ENCODE data around the gene STRN.
A peak's percentile ranks its signal among the peaks of the same experiment; 100 is the strongest.
"Not testable (repeated sequence)": the region's sequence is repeated elsewhere in the genome, so short reads cannot be mapped to it uniquely, and the experiment has no call there.

STRN gene

DNA sequence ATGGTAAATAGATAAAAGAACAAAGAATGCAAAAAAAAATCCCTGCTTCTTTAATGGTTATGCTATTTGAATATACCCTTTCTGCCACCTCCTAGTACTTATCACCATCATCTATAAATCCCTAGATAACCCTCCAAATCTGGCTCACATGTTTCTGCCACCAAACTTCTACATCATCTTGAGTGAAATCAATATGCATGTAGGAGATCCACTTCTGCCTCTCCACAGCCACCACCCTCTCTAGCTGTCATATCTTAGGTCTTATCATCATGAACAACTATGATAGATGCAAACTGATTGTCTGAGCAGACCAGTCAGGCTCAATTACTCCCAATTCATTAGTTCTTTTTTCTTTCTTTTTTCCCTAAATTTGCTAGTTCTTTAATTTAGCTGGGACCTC lies 55.3 kb downstream of the STRN start:
- Histone ChIP-seq H3K79me2 (ENCODE audit: control insufficient read depth, insufficient read depth, low read length, unreplicated experiment) (no peaks in the 10 kb centered on the region), H3K4me3 (ENCODE audit: low read depth, low read length) (no peak overlapping the region), H3K36me3 (ENCODE audit: insufficient read depth, low read length) (peaks cover 4% of the 10 kb centered on the region; the same call in 1 of the 2 replicates), H3K4me1 (ENCODE audit: control insufficient read depth, insufficient read depth, low read length, unreplicated experiment) (peaks cover 13% of the 10 kb centered on the region), H3K27me3 (ENCODE audit: insufficient read depth, low read length) (no peaks in the 10 kb centered on the region), H2AFZ (ENCODE audit: low read length, unreplicated experiment) (no peak overlapping the region), H3K27ac (ENCODE audit: low read depth, low read length) (no peak overlapping the region)

DNA sequence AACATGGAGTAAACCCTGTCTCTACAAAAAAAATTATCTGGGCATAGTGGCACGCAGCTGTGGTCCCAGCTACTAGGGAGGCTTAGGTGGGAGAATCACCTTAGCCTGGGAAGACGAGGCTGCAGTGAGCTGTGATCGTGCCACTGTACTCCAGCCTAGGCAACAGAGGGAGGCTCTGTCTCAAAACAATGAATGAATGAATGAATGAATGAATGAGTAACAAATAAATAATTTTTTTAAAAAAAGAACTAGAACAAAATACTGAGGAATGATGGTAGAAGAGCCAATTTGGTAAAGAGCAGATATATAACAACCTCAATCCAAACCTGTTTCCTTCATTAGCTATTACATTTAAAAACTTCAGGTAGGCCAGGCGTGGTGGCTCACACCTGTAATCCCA lies 60.1 kb downstream of the STRN start:
- Histone ChIP-seq H3K27me3 (ENCODE audit: insufficient read depth, low read length) (no peaks in the 10 kb centered on the region), H3K79me2 (ENCODE audit: control insufficient read depth, insufficient read depth, low read length, unreplicated experiment) (no peaks in the 10 kb centered on the region), H3K4me1 (ENCODE audit: control insufficient read depth, insufficient read depth, low read length, unreplicated experiment) (no peaks in the 10 kb centered on the region), H3K27ac (ENCODE audit: low read depth, low read length) (no peak overlapping the region), H3K4me3 (ENCODE audit: low read depth, low read length) (no peak overlapping the region), H3K36me3 (ENCODE audit: insufficient read depth, low read length) (no peaks in the 10 kb centered on the region; the same call in 1 of the 2 replicates), H2AFZ (ENCODE audit: low read length, unreplicated experiment) (no peak overlapping the region)

DNA sequence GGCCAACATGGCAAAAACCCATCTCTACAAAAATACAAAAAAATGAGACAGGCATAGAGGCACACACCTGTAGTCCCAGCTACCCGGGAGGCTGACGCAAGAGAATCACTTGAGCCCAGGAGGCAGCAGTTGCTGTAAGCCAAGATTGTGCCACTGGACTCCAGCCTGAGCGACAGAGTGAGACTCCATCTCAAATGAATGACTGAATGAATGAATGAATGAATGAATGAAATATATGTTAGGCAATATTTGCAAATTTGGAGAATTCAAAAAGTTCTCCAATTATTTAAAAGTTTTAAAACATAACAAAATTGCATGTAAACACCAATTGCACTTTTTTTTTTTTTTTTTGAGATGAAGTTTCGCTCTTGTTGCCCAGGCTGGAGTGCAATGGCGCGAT lies 61.7 kb downstream of the STRN start:
- no peaks in the 10 kb centered on the region; the same call in 1 of the 2 replicates for H3K36me3 ChIP-seq (ENCODE audit: insufficient read depth, low read length)
- H3K4me3 ChIP-seq (ENCODE audit: low read depth, low read length) = no peak overlapping the region
- no peak overlapping the region for H3K27ac ChIP-seq (ENCODE audit: low read depth, low read length)
- H2AFZ ChIP-seq (ENCODE audit: low read length, unreplicated experiment) = no peak overlapping the region
- H3K79me2 ChIP-seq (ENCODE audit: control insufficient read depth, insufficient read depth, low read length, unreplicated experiment) = no peaks in the 10 kb centered on the region
- H3K4me1 ChIP-seq (ENCODE audit: control insufficient read depth, insufficient read depth, low read length, unreplicated experiment) = no peaks in the 10 kb centered on the region
- H3K27me3 ChIP-seq (ENCODE audit: insufficient read depth, low read length) = no peaks in the 10 kb centered on the region

DNA sequence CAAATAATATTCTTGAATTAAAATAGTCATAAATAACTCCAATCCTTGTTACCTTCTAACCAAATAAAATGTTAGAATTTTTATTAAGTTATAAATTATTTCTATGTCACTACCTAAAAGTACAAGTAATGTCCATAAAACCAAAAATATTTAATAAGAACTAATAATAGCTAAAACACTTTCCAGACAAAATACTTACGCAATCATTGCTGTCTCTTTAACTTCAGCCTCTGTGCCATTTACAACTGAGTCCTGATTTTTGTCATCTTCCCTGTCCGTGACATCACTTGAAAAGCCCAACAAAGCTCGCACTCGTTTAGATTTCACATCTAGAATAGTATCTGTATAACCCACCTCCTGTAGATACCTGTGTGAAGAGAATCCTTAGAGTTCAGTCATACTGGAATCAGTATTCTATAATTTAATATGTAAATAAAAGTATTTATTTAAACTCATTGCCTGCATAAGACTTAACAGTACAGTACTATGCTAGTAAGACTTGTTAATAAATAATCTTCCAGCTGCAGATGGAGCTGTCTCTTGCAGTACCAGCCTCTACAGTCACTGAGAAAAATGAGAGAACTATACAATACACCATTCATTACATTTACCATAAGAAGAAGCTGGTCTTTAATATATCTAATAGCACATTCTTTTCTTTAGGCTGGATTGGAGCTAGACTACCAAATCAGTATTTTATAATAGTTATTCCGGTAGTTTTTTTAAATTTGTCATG lies 63.8 kb downstream of the STRN start:
- H3K4me1 ChIP-seq (ENCODE audit: control insufficient read depth, insufficient read depth, low read length, unreplicated experiment) = no peaks in the 10 kb centered on the region
- H3K27me3 ChIP-seq (ENCODE audit: insufficient read depth, low read length) = no peaks in the 10 kb centered on the region
- H3K4me3 ChIP-seq (ENCODE audit: low read depth, low read length) = no peak overlapping the region

DNA sequence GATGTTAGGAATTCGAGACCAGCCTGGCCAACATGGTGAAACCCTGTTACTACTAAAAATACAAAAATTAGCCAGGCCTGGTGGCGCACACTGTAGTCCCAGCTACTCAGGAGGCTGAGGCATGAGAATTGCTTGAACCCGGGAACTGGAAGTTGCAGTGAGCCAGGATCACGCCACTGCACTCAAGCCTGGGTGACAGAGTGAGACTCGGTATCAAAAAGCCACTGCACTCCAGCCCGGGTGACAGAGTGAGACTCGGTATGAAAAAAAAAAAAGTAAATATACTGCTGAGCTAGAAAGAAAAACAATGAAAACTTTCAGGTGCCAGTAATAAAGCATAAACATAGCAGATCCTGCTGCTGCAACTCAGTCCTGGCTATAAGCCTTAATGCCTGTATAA lies 73.5 kb downstream of the STRN start:
- Histone ChIP-seq H3K36me3 (ENCODE audit: insufficient read depth, low read length) (peaks cover 5% of the 10 kb centered on the region; the same call in 1 of the 2 replicates), H3K27me3 (ENCODE audit: insufficient read depth, low read length) (no peaks in the 10 kb centered on the region), H3K79me2 (ENCODE audit: control insufficient read depth, insufficient read depth, low read length, unreplicated experiment) (no peaks in the 10 kb centered on the region), H3K27ac (ENCODE audit: low read depth, low read length) (no peak overlapping the region), H3K4me1 (ENCODE audit: control insufficient read depth, insufficient read depth, low read length, unreplicated experiment) (peaks cover 16% of the 10 kb centered on the region), H3K4me3 (ENCODE audit: low read depth, low read length) (no peak overlapping the region), H2AFZ (ENCODE audit: low read length, unreplicated experiment) (no peak overlapping the region)

More for the DNA sequence above, 63.8 kb downstream of the STRN start:
- Histone ChIP-seq H3K27ac (ENCODE audit: low read depth, low read length) (no peak overlapping the region), H3K79me2 (ENCODE audit: control insufficient read depth, insufficient read depth, low read length, unreplicated experiment) (no peaks in the 10 kb centered on the region), H3K36me3 (ENCODE audit: insufficient read depth, low read length) (no peaks in the 10 kb centered on the region), H2AFZ (ENCODE audit: low read length, unreplicated experiment) (no peak overlapping the region)

DNA sequence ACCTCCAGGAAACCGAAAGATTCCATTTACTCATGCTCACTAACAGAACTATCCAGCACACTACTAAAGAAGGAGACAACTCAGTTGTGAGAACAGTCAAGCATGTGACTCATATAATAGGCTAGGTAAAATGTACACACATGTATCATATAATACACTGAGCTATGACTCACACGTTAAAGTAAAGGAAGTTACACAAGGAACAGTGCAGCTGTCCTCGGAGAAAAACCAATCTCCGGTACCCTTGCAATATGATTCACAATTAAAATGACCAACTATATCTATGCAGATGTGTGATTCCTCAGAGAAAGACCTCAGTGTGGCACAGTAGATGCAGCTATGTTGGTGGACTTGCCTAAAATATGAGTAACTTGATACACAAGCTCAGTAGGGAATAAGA lies 76.5 kb downstream of the STRN start:
- Histone ChIP-seq H3K79me2 (ENCODE audit: control insufficient read depth, insufficient read depth, low read length, unreplicated experiment) (no peaks in the 10 kb centered on the region), H3K27ac (ENCODE audit: low read depth, low read length) (peak overlapping the region; percentile 82), H3K27me3 (ENCODE audit: insufficient read depth, low read length) (no peaks in the 10 kb centered on the region), H3K4me3 (ENCODE audit: low read depth, low read length) (0 out of 2 replicates have a peak overlapping the region, but pooled peaks have one; percentile 15), H2AFZ (ENCODE audit: low read length, unreplicated experiment) (no peak overlapping the region), H3K4me1 (ENCODE audit: control insufficient read depth, insufficient read depth, low read length, unreplicated experiment) (peaks cover 19% of the 10 kb centered on the region), H3K36me3 (ENCODE audit: insufficient read depth, low read length) (peaks cover 9% of the 10 kb centered on the region; the same call in 1 of the 2 replicates)

DNA sequence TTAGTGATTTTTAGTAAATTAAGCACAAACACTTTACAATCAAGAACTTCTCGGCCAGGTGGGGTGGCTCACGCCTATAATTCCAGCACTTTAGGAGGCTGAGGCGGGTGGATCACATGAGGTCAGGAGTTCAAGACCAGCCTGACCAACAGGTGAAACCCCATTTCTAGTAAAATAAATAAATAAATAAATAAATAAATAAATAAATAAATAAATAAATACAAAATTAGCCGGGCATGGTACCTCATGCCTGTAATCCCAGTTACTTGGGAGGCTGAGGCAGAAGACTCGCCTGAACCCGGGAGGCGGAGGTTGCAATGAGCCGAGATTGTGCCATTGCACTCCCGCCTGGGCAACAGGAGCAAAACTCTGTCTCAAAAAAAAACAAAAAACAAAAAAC lies 79.2 kb downstream of the STRN start:
- H3K27me3 ChIP-seq (ENCODE audit: insufficient read depth, low read length); H3K27ac ChIP-seq (ENCODE audit: low read depth, low read length); H3K4me3 ChIP-seq (ENCODE audit: low read depth, low read length); H3K79me2 ChIP-seq (ENCODE audit: control insufficient read depth, insufficient read depth, low read length, unreplicated experiment); H2AFZ ChIP-seq (ENCODE audit: low read length, unreplicated experiment): not testable (repeated sequence)
- Histone ChIP-seq H3K4me1 (ENCODE audit: control insufficient read depth, insufficient read depth, low read length, unreplicated experiment) (peaks cover 19% of the 10 kb centered on the region), H3K36me3 (ENCODE audit: insufficient read depth, low read length) (peaks cover 23% of the 10 kb centered on the region)

DNA sequence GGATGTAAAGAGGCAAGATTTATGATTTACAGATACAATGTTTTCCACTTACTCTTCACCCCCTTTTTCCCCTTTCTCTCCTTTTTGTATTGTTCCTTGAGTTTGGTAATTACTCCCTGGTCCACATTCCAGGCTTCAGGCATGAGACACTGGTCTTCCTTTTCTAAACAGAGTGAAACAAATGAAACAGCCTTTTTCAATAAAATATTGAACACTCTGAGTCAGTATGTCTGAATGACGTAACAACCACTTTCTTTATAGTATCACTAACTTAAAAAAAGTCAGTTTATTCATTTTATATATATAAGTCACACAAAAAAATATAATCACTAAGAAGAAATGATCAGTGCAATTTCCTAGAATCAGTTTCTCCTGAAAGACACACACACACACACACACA lies 79.7 kb downstream of the STRN start:
- Histone ChIP-seq H3K36me3 (ENCODE audit: insufficient read depth, low read length) (peaks cover 25% of the 10 kb centered on the region), H3K4me3 (ENCODE audit: low read depth, low read length) (no peak overlapping the region)

DNA sequence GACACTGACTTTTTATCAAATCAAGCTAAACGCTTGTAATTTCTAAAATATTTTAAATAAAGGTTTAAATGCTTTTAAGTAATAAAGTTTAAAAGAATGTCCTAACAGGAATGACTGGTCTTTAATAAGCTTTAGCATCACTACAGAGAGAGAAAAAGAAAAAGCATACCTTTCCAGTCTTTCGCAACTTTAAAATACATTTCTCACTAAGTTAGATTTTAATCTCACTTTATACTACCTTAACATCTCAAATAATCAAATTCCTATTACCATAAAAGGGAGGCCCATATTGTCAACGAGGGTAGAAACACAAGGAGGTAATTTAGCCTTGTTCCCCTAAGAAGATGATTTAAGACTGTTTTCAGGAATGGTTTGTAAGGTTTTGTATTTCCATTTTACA lies 80.7 kb downstream of the STRN start:
- Histone ChIP-seq H3K79me2 (ENCODE audit: control insufficient read depth, insufficient read depth, low read length, unreplicated experiment) (no peaks in the 10 kb centered on the region), H3K36me3 (ENCODE audit: insufficient read depth, low read length) (peaks cover 27% of the 10 kb centered on the region), H3K27me3 (ENCODE audit: insufficient read depth, low read length) (no peaks in the 10 kb centered on the region), H3K4me1 (ENCODE audit: control insufficient read depth, insufficient read depth, low read length, unreplicated experiment) (peaks cover 16% of the 10 kb centered on the region), H3K4me3 (ENCODE audit: low read depth, low read length) (no peak overlapping the region), H2AFZ (ENCODE audit: low read length, unreplicated experiment) (no peak overlapping the region), H3K27ac (ENCODE audit: low read depth, low read length) (no peak overlapping the region)

More for the DNA sequence above, 79.7 kb downstream of the STRN start:
- H3K79me2 ChIP-seq (ENCODE audit: control insufficient read depth, insufficient read depth, low read length, unreplicated experiment) = no peaks in the 10 kb centered on the region
- H3K4me1 ChIP-seq (ENCODE audit: control insufficient read depth, insufficient read depth, low read length, unreplicated experiment) = peaks cover 19% of the 10 kb centered on the region
- H3K27ac ChIP-seq (ENCODE audit: low read depth, low read length) = no peak overlapping the region
- H3K27me3 ChIP-seq (ENCODE audit: insufficient read depth, low read length) = no peaks in the 10 kb centered on the region
- no peak overlapping the region for H2AFZ ChIP-seq (ENCODE audit: low read length, unreplicated experiment)

DNA sequence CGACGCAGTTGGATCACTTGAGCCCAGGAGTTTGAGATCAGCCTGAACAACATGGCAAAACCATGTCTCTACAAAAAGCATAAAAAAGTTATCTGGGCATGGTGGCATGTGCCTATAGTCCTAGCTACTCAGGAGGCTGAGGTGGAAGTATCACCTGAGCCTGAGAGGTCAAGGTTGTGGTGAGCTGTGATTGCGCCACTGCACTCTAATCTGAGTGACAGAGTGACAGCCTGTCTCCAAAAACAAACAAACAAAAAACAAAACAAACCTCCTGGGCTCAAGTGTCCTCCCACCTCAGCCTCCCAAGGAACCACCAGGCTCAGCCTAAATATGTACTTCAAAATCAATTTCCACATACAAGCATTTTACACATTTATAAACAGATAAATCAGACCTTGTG lies 83.8 kb downstream of the STRN start:
- H3K27me3 ChIP-seq (ENCODE audit: insufficient read depth, low read length) = no peaks in the 10 kb centered on the region
- H3K27ac ChIP-seq (ENCODE audit: low read depth, low read length) = no peak overlapping the region
- no peak overlapping the region for H3K4me3 ChIP-seq (ENCODE audit: low read depth, low read length)
- no peaks in the 10 kb centered on the region for H3K79me2 ChIP-seq (ENCODE audit: control insufficient read depth, insufficient read depth, low read length, unreplicated experiment)
- H3K4me1 ChIP-seq (ENCODE audit: control insufficient read depth, insufficient read depth, low read length, unreplicated experiment) = peaks cover 3% of the 10 kb centered on the region
- no peak overlapping the region for H2AFZ ChIP-seq (ENCODE audit: low read length, unreplicated experiment)
- peaks cover 33% of the 10 kb centered on the region for H3K36me3 ChIP-seq (ENCODE audit: insufficient read depth, low read length)

DNA sequence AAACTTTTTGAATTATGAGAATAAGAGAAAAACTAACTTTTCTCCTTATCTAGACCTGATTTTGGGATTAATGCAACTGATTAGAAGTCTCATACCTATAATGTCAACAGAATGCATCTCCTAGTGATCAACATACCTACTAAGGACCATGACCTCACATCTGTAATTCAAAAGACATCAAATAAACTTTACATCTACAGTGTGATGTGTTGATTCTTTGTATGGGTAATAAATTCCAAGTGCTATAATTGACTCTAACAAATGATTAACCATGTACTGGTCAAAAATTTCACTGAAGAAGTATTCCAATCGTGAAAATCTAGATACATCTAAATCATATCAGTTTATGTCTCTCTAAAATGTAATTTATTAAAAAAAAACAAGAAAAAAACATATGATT lies 84.5 kb downstream of the STRN start:
- Histone ChIP-seq H2AFZ (ENCODE audit: low read length, unreplicated experiment) (no peak overlapping the region), H3K4me3 (ENCODE audit: low read depth, low read length) (no peak overlapping the region), H3K27ac (ENCODE audit: low read depth, low read length) (no peak overlapping the region), H3K4me1 (ENCODE audit: control insufficient read depth, insufficient read depth, low read length, unreplicated experiment) (peaks cover 3% of the 10 kb centered on the region), H3K27me3 (ENCODE audit: insufficient read depth, low read length) (no peaks in the 10 kb centered on the region), H3K79me2 (ENCODE audit: control insufficient read depth, insufficient read depth, low read length, unreplicated experiment) (no peaks in the 10 kb centered on the region), H3K36me3 (ENCODE audit: insufficient read depth, low read length) (peaks cover 39% of the 10 kb centered on the region)

Measured in ACC112 (cell line).